SK-N-MC (cell line): ENCODE data around the gene MAML2.

Experiments
- DNase-seq: peaks from one replicate; pipeline ENCODE4 v3.0.0-alpha.2; 2011; ENCODE audit warnings: low read depth, low spot score
- H3K27ac ChIP-seq: fragments of 200-600 bp; sonication (generic); 2 replicates; pipeline ENCODE4 v1.5.1; 2016; ENCODE audit warnings: mixed run types
- H3K36me3 ChIP-seq: fragments of 200-600 bp; sonication (generic); 2 replicates; pipeline ENCODE4 v1.6.1; 2017; ENCODE audit warnings: antibody characterized with exemption, low read length, mixed read lengths; ENCODE audit not compliant: insufficient read depth
- H3K4me3 ChIP-seq: fragments of 200-600 bp; sonication (generic); 2 replicates; pipeline ENCODE4 v1.5.1; 2016
- H3K9ac ChIP-seq: fragments of 200-600 bp; sonication (generic); 2 replicates; pipeline ENCODE4 v1.8.0; 2017; ENCODE audit warnings: mixed run types, mixed read lengths; ENCODE audit not compliant: insufficient read length
- H3K9me3 ChIP-seq: fragments of 200-600 bp; sonication (generic); 2 replicates; pipeline ENCODE4 v1.6.1; 2017; ENCODE audit warnings: low read depth, mild to moderate bottlenecking, antibody characterized with exemption, low read length, moderate library complexity, mixed read lengths
- EZH2 ChIP-seq: fragments of 200-600 bp; sonication (generic); IDR thresholded peaks from one replicate; pipeline ENCODE4 v1.6.1; 2017; ENCODE audit warnings: antibody characterized with exemption
- FOXP2 ChIP-seq: optimal IDR thresholded peaks from 2 replicates; pipeline ENCODE3; 2011; ENCODE audit warnings: mild to moderate bottlenecking, moderate library complexity; ENCODE audit not compliant: insufficient read depth; ENCODE audit errors: extremely low read length, control extremely low read depth
- POLR2AphosphoS5 ChIP-seq: IDR thresholded peaks from 2 replicates; pipeline ENCODE4 v1.6.1; 2012; ENCODE audit warnings: mild to moderate bottlenecking, low read depth, low read length, borderline replicate concordance

MAML2 gene

DNA sequence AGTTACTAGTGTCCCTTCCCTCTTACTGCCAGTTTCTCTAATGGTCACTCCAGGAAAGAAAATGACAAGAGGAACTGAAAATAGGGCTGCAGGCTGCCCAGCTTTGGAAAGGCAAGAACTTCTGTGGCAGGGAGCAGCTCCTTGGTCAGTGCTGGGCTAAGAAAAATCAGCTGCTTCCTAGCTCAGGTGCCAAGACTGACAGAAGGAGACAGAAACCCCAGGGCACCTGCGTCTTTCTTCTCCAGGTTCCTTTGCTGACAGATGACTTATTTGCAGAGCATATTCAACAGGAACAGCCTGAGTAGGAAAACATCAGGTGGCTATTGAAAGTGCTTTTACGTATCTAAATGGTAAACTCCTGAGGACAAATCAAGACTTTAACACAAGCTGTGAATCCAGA is 25.4 kb downstream of the MAML2 start:
- Histone ChIP-seq H3K4me3 (no peak overlapping the region), H3K27ac (no peak overlapping the region), H3K9me3 (no peaks in the 10 kb centered on the region), H3K36me3 (no peaks in the 10 kb centered on the region), H3K9ac (no peak overlapping the region)
- no peak for DNase-seq
- TF ChIP-seq FOXP2 (no peak), POLR2AphosphoS5 (no peak), EZH2 (no peak)

GRCh38 chr11:96316869-96317268 is 26.1 kb downstream of the MAML2 start:
- H3K4me3 ChIP-seq: no peak overlapping the region
- no peak overlapping the region for H3K9ac ChIP-seq
- H3K27ac ChIP-seq: no peak overlapping the region
- H3K36me3 ChIP-seq: no peaks in the 10 kb centered on the region
- TF ChIP-seq FOXP2: no peak
- no peak for TF ChIP-seq POLR2AphosphoS5
- no peak for TF ChIP-seq EZH2
- H3K9me3 ChIP-seq: no peaks in the 10 kb centered on the region
- DNase-seq: no peak

GRCh38 chr11:96315476-96315875 is 27.5 kb downstream of the MAML2 start:
- Histone ChIP-seq H3K9ac (no peak overlapping the region), H3K27ac (no peak overlapping the region), H3K4me3 (no peak overlapping the region), H3K36me3 (no peaks in the 10 kb centered on the region), H3K9me3 (no peaks in the 10 kb centered on the region)
- DNase-seq: no peak
- TF ChIP-seq EZH2 (no peak), FOXP2 (no peak), POLR2AphosphoS5 (no peak)

GRCh38 chr11:96314326-96315020 is 28.5 kb downstream of the MAML2 start:
- Histone ChIP-seq H3K4me3 (no peak overlapping the region), H3K9ac (no peak overlapping the region), H3K27ac (no peak overlapping the region)

DNA sequence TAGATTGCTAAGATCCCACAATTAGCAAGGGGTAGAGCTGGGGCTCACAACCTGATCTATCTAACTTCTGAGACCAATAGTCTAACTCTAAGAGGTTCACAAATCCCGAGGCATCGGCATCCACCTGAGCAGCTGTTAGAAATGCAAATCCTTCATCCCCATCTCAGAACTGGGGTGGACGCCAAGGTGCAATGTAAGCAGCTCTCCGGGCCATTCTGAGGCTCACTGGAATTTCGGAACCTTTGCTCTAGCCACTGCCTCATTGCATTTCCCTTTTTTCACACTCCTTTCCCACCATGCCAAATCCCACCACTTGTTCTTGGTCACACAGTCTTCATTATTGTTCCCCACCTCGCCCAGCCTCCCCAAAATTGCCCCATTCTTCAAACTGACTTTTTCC is 29.8 kb downstream of the MAML2 start:
- no peak for DNase-seq
- Histone ChIP-seq H3K27ac (no peak overlapping the region), H3K9me3 (no peaks in the 10 kb centered on the region), H3K9ac (no peak overlapping the region), H3K4me3 (no peak overlapping the region), H3K36me3 (no peaks in the 10 kb centered on the region)
- TF ChIP-seq EZH2 (no peak), POLR2AphosphoS5 (no peak)

More at GRCh38 chr11:96314326-96315020, 28.5 kb downstream of the MAML2 start:
- DNase-seq: no peak
- Histone ChIP-seq H3K9me3 (no peaks in the 10 kb centered on the region), H3K36me3 (no peaks in the 10 kb centered on the region)
- TF ChIP-seq POLR2AphosphoS5: no peak
- no peak for TF ChIP-seq FOXP2
- TF ChIP-seq EZH2: no peak

GRCh38 chr11:96311120-96311568 is 31.9 kb downstream of the MAML2 start:
- DNase-seq: no peak
- H3K27ac ChIP-seq: no peak overlapping the region
- no peak overlapping the region for H3K4me3 ChIP-seq
- H3K36me3 ChIP-seq: no peaks in the 10 kb centered on the region
- no peak for TF ChIP-seq EZH2
- TF ChIP-seq POLR2AphosphoS5: no peak
- TF ChIP-seq FOXP2: no peak
- no peaks in the 10 kb centered on the region for H3K9me3 ChIP-seq
- H3K9ac ChIP-seq: no peak overlapping the region

- TF ChIP-seq POLR2AphosphoS5 (no peak), EZH2 (no peak), FOXP2 (no peak)
- H3K9me3 ChIP-seq: no peaks in the 10 kb centered on the region
- DNase-seq: no peak
- no peak overlapping the region for H3K27ac ChIP-seq
- no peak overlapping the region for H3K9ac ChIP-seq
- no peaks in the 10 kb centered on the region for H3K36me3 ChIP-seq
- no peak overlapping the region for H3K4me3 ChIP-seq
Observed at GRCh38 chr11:96310236-96310635, 32.8 kb downstream of the MAML2 start.

DNA sequence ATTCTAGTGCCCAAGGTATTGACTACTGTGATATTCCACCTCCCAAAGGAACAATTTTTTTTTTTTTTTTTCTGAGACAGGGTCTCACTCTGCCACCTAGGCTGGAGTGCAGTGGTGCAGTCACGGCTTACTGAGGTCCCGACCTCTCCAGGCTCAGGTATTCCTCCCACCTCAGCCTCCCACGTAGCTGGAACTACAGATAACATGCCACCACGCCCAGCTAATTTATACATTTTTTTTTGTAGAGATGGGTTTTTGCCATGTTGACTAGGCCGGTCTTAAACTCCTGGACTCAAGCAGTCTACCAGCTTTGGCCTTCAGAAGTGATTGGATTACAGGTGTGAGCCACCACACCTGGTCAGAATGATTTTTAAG is 33.4 kb downstream of the MAML2 start:
- Histone ChIP-seq H3K36me3 (no peaks in the 10 kb centered on the region), H3K27ac (no peak overlapping the region)

More for the DNA sequence above, 33.4 kb downstream of the MAML2 start:
- no peak overlapping the region for H3K9ac ChIP-seq
- H3K4me3 ChIP-seq: no peak overlapping the region
- TF ChIP-seq EZH2 (no peak), FOXP2 (no peak), POLR2AphosphoS5 (no peak)
- H3K9me3 ChIP-seq: no peaks in the 10 kb centered on the region
- no peak for DNase-seq
